Measurements from ENCODE around the gene TTC32.
"Not testable (repeated sequence)": the region's sequence is repeated elsewhere in the genome, so short reads cannot be mapped to it uniquely, and the experiment has no call there.

DNA sequence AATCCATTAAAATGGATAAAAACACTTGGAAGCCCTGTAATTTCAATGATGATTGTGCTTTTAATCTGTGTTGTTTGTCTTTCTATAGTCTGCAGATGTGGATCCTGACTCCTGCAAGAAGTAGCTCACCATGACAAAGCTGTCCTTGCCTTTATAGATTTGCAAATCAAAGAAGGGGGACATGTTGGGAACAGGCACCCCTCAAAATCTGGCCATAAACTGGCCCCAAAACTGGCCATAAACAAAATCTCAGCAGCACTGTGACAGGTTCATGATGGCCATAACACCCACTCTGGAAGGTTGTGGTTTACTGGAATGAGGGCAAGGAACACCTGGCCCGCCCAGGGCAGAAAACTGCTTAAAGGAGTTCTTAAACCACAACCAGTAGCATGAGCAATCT is 26.0 kb upstream of the TTC32 start:
- TF ChIP-seq CTCF, POLR2A (IDR thresholded peaks at IDR 0.05): not testable (repeated sequence)

Measured in thyroid gland (tissue), 4 donors.